ENCODE results near the gene DROSHA.

The DROSHA gene

DNA sequence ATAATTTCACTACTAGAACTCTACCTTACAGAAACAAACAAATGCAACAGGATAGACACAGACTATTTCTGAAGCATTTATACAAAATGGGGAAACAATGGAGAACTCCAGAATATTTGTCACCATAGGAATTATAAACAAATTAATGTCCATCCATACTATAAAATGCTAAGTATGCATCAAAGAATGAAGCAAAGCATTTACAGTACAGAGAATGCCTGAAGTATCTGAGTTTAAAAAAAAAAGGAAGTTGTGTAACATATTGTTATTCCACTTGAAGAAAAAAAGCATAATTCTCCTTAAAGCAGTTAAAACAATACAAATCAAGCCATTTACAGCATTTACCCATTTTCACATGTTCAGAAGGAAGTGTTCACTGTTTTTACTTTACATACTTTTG lies 53.0 kb downstream of the DROSHA start:
- no peak overlapping the region for H3K27ac ChIP-seq
- TF ChIP-seq, protein P1, sequence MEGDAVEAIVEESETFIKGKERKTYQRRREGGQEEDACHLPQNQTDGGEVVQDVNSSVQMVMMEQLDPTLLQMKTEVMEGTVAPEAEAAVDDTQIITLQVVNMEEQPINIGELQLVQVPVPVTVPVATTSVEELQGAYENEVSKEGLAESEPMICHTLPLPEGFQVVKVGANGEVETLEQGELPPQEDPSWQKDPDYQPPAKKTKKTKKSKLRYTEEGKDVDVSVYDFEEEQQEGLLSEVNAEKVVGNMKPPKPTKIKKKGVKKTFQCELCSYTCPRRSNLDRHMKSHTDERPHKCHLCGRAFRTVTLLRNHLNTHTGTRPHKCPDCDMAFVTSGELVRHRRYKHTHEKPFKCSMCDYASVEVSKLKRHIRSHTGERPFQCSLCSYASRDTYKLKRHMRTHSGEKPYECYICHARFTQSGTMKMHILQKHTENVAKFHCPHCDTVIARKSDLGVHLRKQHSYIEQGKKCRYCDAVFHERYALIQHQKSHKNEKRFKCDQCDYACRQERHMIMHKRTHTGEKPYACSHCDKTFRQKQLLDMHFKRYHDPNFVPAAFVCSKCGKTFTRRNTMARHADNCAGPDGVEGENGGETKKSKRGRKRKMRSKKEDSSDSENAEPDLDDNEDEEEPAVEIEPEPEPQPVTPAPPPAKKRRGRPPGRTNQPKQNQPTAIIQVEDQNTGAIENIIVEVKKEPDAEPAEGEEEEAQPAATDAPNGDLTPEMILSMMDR (conservative IDR thresholded peaks at IDR 0.05), result no peak

DNA sequence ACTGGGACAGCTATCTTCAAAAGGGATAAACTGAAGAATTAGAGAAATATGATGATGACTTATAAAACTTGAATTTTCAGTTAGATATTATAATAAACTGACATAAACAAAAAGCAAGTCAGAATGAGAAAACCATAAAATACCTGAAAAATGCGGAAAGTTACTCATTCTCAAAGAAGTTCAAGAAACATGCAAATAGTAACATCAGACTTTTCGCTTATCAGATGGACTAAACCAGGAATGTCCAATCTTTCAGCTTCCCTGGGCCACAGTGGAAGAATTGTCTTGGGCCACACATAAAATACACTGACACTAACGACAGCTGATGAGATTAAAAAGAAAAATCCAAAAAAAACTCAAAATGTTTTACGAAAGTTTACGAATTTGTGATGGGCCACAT lies 53.9 kb downstream of the DROSHA start:
- no peak overlapping the region for H3K27ac ChIP-seq

DNA sequence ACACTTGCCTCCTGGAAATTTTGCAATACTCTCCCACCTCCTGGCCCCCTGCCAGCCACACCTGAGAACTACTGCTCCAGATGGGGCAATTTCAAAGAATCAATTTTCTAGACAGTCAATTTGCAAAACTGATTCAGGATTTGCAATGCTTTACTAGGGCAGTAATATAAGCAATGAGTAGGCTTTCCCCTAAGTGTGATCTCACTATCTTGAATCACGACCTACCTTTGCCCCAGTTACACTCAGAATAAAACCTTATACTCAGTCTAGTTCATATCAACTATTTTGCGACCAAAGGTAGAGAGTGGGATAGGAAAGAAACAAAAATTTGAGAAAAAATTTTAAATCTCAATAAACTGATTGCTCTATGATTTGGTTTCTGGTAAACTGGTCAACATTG lies 54.4 kb downstream of the DROSHA start:
- H3K27ac ChIP-seq, result no peak overlapping the region
- TF ChIP-seq, protein P1 (conservative IDR thresholded peaks at IDR 0.05), result no peak

More for the DNA sequence above, 53.9 kb downstream of the DROSHA start:
- TF ChIP-seq, protein P1 (conservative IDR thresholded peaks at IDR 0.05), result no peak

DNA sequence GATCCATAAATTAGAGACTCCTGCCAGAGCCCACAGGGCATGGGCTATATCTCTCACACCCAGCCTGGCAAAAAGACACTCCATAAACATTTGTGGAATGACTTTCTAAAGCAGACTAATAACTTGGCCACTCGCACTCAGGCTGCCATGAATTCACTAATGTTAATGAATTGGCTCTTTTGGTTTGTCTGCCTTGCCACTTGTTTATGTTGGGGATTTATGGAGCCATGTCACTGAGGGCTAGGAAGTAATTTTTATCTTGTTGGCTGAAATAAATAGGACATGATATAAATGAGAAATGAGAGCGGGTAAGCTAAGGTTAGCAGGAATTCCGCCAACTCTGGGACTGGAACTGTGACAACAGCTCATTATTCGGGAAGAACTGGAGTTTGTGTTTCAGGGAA lies 55.2 kb downstream of the DROSHA start:
- no peak overlapping the region for H3K27ac ChIP-seq
- TF ChIP-seq, protein P1 (conservative IDR thresholded peaks at IDR 0.05), result no peak

DNA sequence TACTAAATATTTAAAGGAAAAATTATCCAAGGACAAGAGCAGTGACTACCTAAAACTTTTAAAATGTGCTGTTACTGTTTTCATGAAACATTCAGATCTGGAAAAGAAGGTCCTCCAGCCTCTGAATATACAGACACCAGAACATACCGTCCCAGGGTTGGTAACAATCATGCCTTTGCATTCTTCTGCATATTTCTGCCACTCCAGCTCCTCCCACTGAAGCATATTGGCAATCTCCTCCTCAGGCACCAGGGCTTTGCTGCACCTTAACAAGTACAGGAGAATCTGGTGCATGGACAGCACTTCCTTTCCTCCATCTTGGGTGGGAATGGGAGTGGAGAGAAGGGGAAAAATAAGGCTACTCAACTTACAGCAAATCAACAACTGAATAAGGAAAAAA lies 60.0 kb downstream of the DROSHA start:
- H3K27ac ChIP-seq, result no peak overlapping the region
- TF ChIP-seq, protein P1 (conservative IDR thresholded peaks at IDR 0.05), result no peak

DNA sequence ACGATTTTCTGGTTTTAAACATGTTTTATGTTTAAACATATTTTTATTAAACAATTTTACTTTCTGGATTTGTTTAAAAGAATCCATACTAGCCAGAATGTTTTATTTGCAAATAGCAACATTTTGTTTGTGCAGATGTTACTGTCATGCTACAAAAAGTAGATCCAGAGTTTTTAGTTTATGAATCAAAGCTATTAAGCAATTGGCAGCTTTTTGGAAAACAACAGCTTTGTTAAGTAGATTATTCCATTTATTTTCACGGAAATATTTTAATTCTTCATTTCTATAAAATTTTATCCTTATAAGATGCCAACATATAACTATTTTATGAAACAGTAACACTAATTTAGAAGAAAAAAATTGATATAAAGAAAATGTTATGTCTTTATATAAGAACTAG lies 60.9 kb downstream of the DROSHA start:
- TF ChIP-seq, protein P1 (conservative IDR thresholded peaks at IDR 0.05), result no peak
- H3K27ac ChIP-seq, result no peak overlapping the region

DNA sequence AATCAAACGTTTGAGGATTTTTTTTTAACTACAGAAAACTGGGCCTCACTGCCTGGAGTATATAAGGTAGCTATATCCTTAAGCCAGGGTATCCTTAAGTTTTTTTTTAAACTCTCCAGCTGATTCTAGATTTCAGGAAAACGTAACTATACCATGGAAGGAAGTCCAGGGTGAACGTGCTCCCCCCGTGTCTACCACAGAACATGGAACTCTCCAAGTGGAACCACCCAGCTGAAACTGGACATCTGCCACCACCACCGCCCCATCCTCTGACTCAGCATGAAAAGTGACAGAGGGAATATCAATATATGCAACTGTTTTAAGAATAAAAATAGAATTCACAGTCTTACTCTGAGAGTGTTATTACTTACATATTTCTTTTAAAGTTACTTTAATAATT lies 61.3 kb downstream of the DROSHA start:
- TF ChIP-seq, protein P1 (conservative IDR thresholded peaks at IDR 0.05), result no peak
- no peak overlapping the region for H3K27ac ChIP-seq

DNA sequence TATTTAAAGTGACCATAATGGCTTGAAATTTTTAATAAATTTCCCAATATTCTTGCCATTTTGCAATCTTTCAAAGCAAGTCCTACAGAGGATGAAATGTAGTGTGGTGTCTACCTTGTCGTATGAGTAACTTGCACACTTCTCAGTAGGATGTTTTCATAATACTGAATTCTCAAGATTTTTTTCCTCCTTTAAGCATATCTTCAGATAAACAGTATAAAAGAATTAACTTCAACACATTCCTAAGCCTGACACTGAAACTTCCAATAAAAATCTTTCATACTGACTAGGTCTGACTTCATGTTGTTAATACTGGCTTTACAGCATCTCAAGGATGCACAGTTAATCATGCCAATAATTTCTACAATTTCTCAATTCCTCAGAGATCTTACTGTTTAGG lies 62.0 kb downstream of the DROSHA start:
- TF ChIP-seq, protein P1 (conservative IDR thresholded peaks at IDR 0.05), result no peak

More for the DNA sequence above, 62.0 kb downstream of the DROSHA start:
- no peak overlapping the region for H3K27ac ChIP-seq
